HT1080 (cell line): ENCODE data around the gene AXIN1. TPM values are rescaled to one million over a fixed set of nuclear protein-coding genes. Genes with fewer than 3 reads are reported as not detected.
"Not testable (repeated sequence)": the region's sequence is repeated elsewhere in the genome, so short reads cannot be mapped to it uniquely, and the experiment has no call there.

ENCODE experiments used
- DNase-seq: peaks from one replicate; pipeline ENCODE4 v3.0.0-alpha.2; 2015; ENCODE audit warnings: low read depth
- total RNA-seq: library from RNA; depleted of rRNA; stranded (reverse); fragments of >200 nt; shearing (Covaris generic); gene quantifications from 2 replicates; pipeline ENCODE4 v1.2.3, GENCODE V29; 2014

Gene AXIN1
- total RNA-seq, 1 experiment from 2014 or later = 24.5 TPM

DNA sequence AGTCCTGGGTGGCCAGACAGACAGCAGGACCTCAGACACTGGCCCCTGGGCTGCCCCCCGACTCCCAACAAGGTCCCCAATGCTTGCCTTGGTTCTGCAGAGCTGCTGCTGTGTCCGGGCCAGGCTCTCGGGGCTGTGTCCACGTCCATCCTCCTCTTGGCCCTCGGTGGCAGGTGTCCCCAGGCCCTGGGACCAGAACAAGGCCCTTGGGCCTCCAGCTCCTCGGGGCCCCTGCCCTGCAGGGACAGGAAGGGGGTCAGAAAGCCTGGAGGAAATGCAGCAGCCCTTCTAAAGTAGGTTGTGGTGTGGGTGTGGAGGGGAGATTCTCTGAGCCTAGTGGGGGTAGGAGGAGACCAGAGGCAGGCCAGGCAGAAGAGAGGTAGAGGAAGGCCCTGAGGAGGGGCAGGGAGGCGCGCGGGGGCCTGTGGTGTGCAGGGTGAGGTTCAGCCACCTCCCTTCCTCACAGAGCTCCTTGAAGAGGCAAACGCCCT lies 2.5 kb upstream of the AXIN1 start:
- no peak for DNase-seq

DNA sequence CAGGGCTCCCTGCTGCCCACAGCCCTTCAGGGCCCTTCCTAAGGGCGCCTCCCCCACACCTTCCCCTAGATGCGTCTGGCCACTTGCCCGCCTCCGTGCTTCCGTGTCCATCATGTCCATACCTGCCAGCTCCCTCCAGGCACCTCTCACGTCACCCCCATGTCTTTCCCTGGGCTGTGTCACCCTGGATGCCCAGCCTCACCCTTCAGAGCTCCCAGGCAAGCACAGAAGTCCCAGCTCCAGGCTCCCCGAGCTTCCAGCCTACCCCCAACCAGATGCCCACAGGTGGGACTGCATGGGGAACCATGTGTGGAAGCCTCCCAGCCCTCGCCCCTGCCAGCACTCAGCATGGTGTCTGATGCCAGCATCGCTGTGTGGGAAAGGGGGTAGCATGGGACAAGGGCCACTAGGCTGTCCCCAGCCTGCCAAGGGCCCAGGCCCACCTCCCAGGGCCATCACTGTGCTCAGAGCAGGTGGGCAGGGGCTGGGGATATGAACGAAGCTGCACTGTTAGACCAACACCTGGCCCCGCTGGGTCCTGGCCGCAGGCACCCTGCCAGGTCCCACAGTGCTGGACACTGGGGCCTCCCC lies 1.9 kb upstream of the AXIN1 start:
- no peak for DNase-seq

GRCh38 chr16:353404-354290 lies 1.1 kb upstream of the AXIN1 start:
- DNase-seq = no peak

DNA sequence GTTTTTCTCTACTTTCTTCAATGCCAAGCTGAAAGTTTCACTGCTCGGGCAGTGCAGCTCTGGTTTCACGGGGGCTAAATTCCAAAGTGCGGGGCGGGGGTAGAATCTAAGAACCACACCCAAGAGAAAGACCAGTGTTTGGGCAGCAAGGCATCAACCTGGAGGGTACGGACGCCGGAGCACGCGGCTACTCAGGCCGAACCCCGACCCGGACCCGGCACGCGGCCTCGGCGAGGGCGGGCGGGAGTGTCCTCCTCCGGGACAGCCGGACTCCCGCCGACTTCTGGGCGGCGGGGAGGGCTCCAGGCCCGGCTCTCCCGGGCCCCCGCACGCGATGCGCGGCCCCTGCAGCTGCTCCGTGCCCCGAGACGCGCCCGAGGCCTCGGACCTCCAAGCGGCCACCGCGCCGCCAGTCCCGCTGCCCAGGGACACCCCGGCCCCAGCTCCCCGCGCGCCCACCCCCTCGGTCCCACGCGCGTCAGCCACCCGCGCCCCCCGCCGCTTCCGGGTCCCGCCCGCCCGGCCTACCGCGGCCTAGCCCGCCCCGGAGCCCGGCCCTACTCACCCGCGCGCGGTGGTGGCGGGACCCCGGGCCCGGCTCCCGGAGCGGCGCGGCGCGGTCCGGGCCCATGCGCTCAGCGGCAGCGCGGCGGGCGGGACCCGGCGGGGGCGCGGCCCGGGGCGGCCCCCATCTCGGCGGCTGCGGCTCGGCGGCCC lies 561 bp downstream of the AXIN1 start:
- no peak for DNase-seq

DNA sequence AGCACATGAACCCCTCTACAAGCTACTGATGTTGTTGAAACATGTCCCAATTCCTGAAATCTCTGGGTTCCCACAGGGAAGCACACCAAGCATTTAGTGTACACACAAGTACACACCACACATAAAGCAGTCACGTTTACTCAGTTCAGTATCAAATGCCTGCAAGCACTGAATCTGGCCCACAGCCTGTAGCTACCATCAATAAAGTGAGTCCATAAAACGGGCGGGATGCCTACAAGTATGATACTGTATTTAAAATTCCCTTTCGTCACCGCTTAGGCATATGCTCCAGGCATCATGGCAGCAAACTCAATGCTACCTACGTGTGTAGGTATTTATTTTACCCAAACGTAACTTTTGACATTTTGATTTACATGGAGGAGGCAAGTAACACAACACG lies 2.3 kb downstream of the AXIN1 start:
- DNase-seq = no peak

DNA sequence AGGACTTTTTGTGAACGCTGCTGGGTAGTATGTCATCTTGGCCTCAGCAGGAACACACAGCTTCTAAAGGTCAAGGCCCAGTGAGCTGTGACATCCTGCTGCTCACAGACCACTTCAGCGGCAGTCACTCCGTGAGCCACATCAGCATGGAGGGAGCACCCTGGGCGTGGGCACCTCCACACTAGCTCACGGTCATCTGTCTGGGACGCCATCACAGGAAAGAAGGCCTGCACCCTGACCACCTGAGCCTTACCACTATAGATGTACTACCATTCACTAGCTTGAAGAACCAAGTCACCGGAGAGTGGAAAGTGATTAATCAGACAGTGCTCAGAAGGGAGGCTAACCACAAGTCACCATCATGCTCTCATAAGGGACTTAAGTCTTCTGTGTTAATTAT lies 3.3 kb downstream of the AXIN1 start:
- no peak for DNase-seq

DNA sequence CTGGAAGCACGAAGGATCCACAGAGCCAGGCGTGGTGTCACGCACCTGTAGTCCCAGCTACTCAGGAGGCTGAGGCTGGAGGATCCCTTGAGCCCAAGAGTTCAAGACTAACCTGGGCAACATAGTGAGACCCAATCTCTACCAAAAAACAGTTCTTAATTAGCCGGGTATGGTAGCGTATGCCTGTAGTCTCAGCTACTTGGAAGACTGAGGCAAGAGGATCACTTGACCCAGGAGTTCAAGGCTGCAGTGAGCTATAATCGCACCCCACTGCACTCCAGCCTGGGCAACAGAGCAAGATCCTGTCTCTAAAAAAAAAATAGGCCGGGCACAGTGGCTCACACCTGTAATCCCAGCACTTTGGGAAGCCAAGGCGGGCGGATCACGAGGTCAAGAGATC lies 4.0 kb downstream of the AXIN1 start:
- not testable (repeated sequence) for DNase-seq

DNA sequence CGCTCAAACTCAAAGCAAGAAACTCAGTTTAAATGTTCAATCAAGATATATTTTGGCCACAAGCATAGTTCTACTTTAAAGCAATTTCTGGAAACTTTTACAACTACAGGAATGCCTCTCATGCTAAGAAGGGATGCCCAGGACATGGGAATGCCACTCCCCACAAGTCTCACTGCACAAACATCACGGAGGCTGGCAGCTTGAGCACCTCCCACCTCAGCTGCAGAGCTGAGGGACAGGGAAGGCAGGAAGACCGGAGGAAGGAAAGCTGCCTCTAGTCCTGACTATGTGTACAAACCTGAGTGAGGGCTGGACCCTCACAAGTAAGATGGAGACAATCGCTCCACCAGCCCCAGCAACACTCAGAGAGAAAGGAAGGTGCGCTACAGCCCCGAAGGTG lies 5.3 kb downstream of the AXIN1 start:
- no peak for DNase-seq

DNA sequence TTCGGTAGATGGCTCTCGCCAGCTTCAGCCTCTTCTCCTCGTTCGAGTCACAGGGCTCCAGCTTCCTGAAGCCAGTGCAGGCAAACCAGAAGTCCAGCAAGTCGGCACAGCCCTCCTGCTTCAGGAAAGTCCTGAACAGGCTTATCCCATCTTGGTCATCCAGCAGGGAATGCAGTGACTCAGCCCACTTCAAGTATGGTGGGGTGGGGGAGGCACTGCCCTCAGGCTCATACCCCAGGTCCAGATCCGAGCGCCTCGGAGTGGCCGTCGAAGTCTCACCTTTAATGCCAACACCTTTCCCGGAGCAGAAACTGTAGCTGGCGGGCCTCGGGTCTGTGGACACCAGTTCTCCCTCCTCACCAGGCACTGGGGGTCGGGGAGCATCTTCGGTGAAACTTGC lies 5.9 kb downstream of the AXIN1 start:
- no peak for DNase-seq

- no peak for DNase-seq
Observed at GRCh38 chr16:345772-346171, 6.8 kb downstream of the AXIN1 start.

GRCh38 chr16:342455-343213 lies 9.9 kb downstream of the AXIN1 start:
- no peak for DNase-seq

GRCh38 chr16:341974-342336 lies 10.6 kb downstream of the AXIN1 start:
- DNase-seq = not testable (repeated sequence)

- DNase-seq = not testable (repeated sequence)
Observed at GRCh38 chr16:341095-341973, 11.2 kb downstream of the AXIN1 start.

GRCh38 chr16:340370-341091 lies 12.0 kb downstream of the AXIN1 start:
- DNase-seq = no peak

DNA sequence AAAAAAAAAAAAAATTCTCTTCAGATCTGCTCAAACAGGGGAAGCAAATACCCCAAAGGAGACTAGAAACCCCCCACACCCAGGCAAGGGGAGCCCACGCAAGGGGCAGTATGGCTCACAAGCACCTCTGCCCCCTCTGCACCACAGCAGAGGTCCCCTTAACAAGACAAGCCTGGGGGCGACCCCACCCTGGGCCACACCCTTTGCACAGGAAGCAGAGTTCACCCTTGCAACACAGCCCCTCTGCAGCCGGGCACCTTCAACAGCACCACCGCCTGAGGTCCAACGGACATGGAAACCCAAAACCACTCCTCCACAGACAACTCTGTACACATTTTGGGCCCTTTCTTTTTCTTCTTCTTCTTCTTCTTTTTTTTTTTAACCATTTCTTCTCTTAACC lies 12.8 kb downstream of the AXIN1 start:
- DNase-seq = no peak

- no peak for DNase-seq
Observed at GRCh38 chr16:337975-338575, 14.4 kb downstream of the AXIN1 start.

DNA sequence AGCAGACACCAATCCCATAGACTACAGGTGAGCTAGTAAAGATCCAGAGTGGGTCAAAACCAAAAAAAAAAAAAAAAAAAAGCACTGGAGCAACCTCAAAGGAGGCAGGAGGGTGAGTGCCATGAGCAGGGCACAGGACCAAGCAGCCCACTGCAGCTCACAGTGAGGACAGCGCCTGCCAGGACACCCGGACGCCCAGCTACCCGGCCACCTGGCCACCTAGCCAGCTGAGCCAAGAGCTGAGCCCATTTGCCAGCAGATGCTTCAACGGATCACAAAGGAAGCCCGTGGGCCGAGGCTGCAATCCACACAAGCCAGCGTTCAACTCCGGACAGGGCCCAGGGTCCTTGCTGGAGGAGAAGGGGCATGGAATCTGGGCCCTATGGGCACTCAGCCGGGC lies 15.1 kb downstream of the AXIN1 start:
- DNase-seq = no peak

DNA sequence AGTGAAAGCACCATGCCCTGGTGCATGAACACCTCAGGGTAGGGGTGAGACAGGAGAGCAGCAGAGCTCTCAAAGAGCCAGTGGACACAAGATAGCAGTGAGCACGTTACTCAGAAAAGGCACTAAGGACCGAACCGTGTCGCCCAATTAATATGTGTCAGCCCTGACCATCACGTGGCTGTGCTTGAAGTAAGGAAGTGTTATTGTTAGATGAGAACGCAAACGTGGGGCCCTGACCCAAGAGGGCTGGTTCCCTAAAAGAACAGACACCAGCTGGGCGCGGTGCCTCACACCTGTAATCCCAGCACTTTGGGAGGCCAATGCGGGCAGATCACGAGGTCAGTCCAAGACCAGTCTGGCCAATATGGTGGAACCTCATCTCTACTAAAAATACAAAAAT lies 16.3 kb downstream of the AXIN1 start:
- DNase-seq = no peak

DNA sequence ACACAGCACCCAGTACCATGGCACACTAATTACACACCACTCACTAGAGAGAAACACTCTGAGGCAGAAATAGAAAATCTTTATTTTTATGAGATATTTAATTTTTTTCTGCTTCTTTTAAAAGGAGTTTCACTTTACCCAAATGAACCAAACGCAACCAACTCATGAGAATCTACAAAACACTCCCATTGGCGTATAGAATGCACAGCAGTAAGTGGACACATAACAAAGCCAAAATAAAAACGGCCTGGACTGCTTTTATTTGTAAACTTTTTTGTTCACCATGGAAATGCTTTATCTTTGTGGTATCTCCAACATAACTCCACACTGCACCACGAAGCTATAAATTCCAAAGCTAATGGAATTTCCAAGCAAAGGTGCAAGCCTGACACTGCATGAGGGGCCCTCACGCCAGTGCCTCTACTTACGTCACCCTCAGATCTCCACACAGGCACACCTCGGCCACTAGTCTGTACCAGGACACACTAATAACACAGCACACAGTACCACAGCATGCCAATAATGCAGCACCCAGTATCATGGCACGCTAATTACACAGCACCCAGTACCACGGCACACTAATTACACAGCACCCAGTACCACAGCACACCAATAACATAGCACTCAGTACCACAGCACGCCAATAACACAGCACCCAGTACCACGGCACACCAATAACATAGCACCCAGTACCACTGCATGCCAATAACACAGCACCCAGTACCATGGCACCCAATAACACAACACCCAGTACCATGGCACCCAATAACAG lies 17.5 kb downstream of the AXIN1 start:
- DNase-seq = not testable (repeated sequence)
